ENCODE measurements around the gene OTUD4. TPM values are rescaled to one million over a fixed set of nuclear protein-coding genes. Genes with fewer than 3 reads are reported as not detected.
A peak's percentile ranks its signal among the peaks of the same experiment; 100 is the strongest.

Gene OTUD4
- total RNA-seq, 1 experiment from 2014 or later = 10.0 TPM

DNA sequence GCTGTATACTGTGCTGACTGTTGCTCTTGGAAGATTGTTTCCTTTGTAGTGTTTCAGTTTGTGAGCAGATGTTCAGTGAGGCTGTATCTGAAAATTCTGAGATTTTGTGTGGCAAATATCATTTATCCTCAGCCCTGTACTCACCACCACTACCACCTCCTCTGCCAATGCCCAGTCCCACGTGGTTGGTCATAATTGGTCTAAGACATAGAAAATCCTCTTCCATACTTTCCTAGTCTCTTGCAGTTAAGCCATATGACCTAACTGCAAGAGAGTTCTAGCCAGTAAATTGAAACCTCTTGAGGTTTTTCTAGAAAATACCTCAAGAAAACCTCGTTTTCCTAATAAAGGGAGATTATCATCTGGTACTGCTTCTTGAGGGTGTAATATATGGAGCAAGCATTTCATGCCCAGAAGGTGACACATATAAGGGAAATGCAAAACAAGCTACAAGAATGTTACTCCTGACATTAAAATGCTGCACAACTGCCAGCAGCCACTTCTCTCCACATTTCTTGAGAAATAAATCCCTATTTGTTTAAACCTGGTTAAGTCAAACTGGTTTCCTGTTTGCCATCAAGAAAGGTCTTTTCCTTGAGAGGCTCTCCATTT lies 49.5 kb downstream of the OTUD4 start:
- DNase-seq (ENCODE audit: low spot score) = no peak

DNA sequence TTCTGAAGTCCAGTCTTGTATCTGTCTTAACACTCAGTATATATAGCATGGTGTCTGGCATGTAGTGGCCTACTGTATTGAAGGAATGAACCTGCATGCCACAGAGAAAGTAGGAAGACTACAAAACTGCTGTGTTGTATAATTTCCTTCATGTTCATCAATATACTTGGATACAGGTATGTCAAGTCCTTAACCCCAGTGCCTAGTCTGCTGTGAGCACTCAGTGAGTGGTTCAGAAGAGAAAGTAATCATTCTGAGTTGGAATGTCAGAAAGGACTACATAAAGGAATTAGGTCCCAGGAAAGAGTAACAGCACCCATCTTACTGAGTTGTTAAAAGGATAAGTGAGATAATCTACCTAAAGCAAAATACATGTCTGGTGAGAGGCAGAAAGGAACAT lies 50.3 kb downstream of the OTUD4 start:
- peak; percentile 22 for DNase-seq (ENCODE audit: low spot score)

GRCh38 chr4:145125396-145125795 lies 55.0 kb downstream of the OTUD4 start:
- DNase-seq (ENCODE audit: low spot score) = no peak

DNA sequence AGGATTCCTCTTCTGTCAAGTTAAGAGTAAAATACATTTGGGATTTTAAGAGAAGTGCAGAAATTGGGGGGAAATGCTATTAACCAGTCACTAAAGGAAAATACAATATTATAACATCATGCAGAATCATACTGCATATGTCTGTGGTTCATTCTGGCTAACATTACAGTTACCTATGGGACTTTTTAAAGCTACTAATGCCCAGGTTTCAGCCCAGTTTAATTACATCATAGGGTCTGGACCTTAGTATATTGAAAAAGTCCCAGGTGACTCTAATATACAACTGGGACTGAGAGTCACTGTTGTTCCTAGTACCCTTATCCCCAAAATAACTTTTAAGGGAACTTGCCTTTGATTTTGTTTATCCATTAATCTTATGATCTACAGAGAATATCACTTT lies 72.3 kb downstream of the OTUD4 start:
- no peak for DNase-seq (ENCODE audit: low spot score)

GRCh38 chr4:145107126-145107525 lies 73.3 kb downstream of the OTUD4 start:
- DNase-seq (ENCODE audit: low spot score) = no peak

- no peak for DNase-seq (ENCODE audit: low spot score)
Observed at GRCh38 chr4:145103496-145103895, 76.9 kb downstream of the OTUD4 start.

- DNase-seq (ENCODE audit: low spot score) = no peak
Observed at GRCh38 chr4:145102619-145103018, 77.8 kb downstream of the OTUD4 start.

GRCh38 chr4:145101091-145101490 lies 79.3 kb downstream of the OTUD4 start:
- DNase-seq (ENCODE audit: low spot score) = no peak

- peak; percentile 19 for DNase-seq (ENCODE audit: low spot score)
Observed at GRCh38 chr4:145099653-145100052, 80.7 kb downstream of the OTUD4 start.

DNA sequence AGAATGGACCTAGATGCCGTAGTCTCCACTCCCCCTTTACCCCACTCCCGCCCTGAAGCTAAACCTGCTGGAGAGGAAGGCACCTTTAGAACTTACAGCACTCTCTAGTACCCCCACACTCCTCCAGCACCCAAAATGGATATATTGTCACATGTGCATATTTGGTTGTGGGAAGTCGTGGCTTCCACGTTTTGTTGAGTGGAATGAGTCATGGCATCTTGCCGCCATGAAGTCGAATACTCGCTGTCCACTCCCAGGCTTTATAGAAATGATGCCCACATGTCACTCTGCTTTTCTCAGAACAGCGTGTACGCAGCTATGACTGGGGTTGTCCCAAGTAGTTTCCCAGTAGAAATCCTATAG lies 81.7 kb downstream of the OTUD4 start:
- DNase-seq (ENCODE audit: low spot score) = peak; percentile 71

DNA sequence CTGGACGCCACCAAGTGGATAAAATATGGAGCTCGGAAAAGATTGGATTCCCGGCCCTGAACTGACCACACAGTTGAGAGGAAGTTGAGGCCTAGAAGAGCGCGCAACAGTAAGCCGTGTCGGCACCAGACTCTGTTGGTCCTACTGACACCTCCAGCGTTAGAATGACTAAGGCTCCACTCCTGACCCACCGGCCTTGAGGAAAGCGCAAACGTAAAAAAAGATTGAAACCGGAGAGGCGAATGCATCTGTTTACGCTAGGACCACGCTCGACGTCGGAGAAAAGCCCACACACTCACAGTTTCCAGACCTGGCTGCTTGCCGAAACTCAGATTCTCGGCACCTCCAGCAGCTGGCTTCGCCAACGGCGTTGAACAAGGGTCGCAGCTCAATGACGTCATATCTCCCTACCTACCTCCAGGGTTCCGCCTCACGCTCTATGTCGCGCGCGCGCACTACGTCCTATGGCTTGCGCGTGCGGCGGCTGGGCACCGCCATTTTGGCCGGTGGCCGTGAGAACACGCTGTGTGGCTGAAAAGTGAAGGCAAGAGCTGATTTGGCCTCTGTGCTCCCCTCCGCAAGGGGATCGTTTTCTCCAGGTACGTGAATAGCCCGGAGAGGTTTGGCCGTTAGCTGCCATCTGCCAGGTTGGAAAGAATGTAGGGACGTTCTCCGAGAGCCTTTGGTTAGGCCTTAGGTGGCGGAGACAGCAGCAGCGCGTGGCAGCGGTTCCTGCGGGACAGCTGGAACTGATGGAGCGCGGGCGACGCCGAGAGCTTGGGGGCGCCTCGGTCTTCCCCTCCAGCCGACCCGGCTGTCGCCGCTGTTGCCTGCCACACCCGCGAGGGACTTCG lies 82.3 kb downstream of the OTUD4 start, which contains the start of the genes ABCE1 and ANAPC10:
Gene ABCE1, plus strand, starts transcription at position 491 of the 854 bp plus-strand sequence. CDS start 6,102 bp downstream, outside the sequence.
Gene ANAPC10, minus strand, starts transcription at position 376 of the 854 bp plus-strand sequence. CDS start 2,097 bp downstream, outside the sequence.
- peak; percentile 98 for DNase-seq (ENCODE audit: low spot score)

- DNase-seq (ENCODE audit: low spot score) = no peak
Observed at GRCh38 chr4:145097331-145097820, 83.0 kb downstream of the OTUD4 start.

DNA sequence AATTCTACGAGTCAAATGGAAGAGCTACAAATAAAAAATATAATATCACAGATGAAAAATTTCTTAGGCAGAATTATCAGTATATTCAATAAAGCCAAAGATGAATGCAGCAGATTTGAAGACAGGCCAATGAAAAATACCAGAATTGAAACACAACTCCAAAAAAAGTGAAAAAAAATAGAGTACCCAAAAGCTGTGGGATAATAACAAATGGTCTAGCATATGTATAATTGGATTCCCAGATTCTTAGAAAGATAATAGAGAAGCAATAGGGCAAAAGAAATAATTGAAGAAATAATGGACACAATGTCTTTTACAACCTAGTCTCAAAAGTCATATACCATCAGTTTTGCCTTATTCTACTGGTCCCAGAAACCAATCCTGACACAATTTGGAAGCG lies 86.8 kb downstream of the OTUD4 start:
- DNase-seq (ENCODE audit: low spot score) = no peak

DNA sequence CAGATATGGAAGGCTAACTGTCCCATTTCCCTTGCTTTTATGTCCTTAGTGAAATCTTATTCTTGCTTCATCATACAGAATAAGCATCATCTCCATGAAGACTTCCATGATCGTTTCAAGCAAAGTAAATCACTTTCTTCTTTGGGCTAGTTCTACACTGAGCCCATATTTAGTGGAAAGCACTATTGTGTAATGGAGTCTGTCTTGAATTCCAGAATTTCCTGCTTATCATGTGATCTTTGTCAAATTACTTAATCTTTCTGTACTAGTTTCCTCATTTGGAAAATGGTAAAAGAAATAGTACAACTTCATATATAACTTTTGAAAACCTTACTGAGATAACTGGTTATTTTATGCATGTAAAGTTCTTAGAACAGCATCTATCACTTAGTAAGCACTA lies 90.0 kb downstream of the OTUD4 start:
- DNase-seq (ENCODE audit: low spot score) = no peak

DNA sequence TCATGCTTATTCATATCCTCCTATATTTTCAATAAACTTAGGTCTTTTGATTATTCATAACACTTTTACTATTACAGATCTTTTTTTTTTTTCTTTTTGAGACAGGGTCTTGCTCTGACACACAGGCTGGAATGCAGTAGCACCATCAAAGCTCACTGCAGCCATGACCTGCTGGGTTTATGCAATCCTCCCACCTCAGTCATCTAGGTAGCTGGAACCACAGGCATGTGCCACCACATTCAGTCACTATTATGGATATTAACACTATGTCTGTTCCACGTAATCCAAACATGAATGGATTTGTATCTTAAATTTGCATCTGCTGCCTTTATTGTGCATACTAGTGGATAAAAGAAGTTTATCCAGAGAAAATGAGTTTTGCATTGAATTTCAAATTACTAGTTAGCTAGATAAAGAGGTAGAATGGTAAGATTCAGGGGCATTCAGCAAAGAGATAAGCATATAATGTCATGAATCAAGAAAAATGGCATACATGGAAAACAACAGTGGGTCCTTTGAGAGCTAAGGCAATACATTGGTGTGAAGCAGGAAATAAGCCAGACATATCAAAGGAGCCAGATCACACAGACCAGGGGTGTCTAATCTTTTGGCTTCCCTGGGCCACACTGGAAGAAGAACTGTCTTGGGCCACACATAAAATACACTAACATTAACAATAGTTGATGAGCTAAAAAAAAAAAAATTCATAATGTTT lies 96.3 kb downstream of the OTUD4 start:
- no peak for DNase-seq (ENCODE audit: low spot score)

Small RNA genes lying within 50 kb of the gene (small RNA-seq; reads per million reads assigned to genes)
- gene RF00019 = not detected

Other genes with a start within 250 kb of the OTUD4 start
- 11.3 and 18.1 TPM in 2 replicates for gene ANAPC10, start 82.4 kb downstream of the OTUD4 start, total RNA-seq (2014; rRNA removed; shearing (Covaris generic))
- gene ABCE1, start 82.3 kb downstream of the OTUD4 start, total RNA-seq (2014; rRNA removed; shearing (Covaris generic)) = 62.5 and 69.5 TPM in 2 replicates